ENCODE measurements around the gene EDAR.

The EDAR gene

DNA sequence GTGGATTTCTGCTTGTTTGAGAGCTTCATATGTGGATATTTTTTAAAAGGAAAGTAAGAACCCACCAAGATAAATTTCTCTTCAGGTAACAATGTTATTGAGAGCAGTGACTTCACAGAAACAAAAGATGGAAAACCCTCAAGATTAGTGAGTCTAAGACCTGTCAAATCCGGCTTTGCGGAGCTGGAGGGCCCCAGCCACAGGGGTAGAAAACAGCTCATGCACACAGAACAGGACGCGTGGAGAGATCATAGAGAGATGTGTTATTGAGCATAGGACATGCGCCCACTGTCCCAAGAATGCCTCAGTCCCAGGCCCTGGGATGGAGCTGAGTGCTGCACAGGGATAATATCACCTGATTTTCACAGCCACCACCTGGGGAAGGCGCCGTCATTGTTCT is 21.3 kb downstream of the EDAR start:
- no peak for DNase-seq (ENCODE audit: low spot score)

GRCh38 chr2:108965540-108966289 is 23.3 kb downstream of the EDAR start:
- no peak for DNase-seq (ENCODE audit: low spot score)

- no peak for DNase-seq (ENCODE audit: low spot score)
These were observed 26.0 kb downstream of the EDAR start for GRCh38 chr2:108963057-108963456.

DNA sequence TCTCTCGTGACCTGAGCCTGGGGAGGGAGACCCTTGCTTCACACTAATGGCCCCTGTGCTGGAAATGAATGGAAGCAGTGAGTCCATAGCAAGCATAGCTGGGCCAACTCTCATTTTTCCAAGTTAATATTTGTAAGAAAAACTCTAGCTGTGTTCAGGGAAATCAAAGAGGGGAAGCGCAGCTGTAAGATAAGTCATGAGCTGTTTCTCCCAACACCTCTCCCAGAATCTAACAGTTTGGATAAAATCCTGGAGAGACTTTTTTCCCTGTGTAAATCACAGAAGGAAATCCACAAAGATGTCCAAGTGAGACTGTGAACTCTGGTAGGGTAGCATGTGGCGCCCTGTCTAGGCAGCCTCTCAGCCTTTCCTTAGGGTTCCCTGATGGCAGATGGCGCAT is 27.2 kb downstream of the EDAR start:
- no peak for DNase-seq (ENCODE audit: low spot score)

- DNase-seq (ENCODE audit: low spot score) = no peak
These were observed 29.0 kb downstream of the EDAR start for GRCh38 chr2:108960006-108960405.

DNA sequence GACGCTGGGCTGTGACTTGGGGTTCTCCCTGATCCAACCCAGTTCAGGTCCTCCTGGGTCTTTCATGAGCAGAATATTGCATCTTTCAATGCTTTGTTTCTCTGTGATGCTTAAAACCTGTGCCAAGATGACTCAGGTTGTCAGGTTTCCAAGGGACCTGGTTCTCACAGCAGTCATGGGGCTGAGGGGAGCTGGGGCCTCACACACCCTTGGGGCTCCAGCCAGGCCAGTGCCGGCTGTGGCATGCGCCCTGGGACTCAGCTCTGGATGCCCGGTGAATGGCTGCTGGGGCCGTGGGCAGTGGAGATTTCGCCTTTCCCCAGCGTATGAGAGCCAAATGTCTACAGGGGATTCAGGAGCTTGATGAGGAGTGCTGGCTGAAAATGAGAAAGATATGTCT is 29.6 kb downstream of the EDAR start:
- no peak for DNase-seq (ENCODE audit: low spot score)

- no peak for DNase-seq (ENCODE audit: low spot score)
These were observed 30.2 kb downstream of the EDAR start for GRCh38 chr2:108958632-108959341.

DNA sequence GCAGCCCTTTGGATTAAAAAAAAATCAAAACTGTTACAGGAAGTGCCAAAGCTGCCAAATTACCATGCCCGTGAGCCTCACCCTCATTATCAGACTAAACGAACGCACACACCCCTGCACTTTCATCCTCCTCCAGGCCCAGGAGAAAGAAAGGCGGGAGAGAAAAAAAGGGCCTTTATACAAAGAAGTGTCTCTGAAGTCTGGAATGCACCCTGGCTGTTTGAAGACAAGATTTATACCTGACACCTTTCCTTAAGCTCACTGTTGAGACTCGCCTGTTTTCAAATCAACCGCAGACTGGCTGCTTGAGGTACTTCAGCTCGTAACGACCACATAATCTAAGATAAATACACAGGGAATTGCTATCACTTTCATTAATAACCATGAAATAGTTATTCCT is 31.0 kb downstream of the EDAR start:
- DNase-seq (ENCODE audit: low spot score) = no peak

- DNase-seq (ENCODE audit: low spot score) = no peak
These were observed 32.6 kb downstream of the EDAR start for GRCh38 chr2:108956375-108956774.

DNA sequence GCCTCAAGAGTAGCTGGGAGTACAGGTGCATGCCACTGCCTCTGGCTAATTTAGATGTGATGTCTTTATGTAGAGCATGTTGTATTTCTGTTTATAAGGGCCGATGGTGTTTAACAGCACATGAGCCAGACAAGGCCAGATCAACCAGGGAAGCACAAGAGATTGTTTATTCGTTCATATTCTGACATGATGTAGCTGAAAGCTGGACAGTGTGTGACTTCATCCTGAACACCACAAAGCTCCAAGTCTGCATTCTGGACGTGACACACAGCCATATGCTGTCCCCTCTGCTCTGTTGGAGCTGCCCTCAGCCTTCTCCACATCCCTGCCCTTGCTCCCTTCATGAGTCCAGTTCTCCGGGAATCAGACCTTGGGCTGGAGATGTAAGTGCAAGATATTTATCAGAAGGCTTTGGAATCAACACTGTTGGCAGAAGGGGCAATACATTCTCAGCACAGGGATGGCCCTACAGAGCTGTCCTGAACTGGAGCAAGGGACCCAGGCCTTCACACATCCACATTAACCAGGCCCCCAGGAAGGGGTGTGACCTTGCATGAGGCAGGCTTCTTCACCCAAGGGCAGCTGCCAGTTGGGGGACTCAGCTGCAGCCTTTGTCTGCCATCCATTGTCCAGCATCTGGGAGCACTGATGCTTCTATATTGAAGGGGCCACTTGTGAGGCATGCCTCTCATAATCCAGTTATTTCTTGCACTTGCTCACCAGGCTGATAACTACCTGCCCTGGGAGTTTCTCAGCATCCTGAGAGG is 38.5 kb downstream of the EDAR start:
- no peak for DNase-seq (ENCODE audit: low spot score)

- no peak for DNase-seq (ENCODE audit: low spot score)
These were observed 39.4 kb downstream of the EDAR start for GRCh38 chr2:108949316-108950239.

DNA sequence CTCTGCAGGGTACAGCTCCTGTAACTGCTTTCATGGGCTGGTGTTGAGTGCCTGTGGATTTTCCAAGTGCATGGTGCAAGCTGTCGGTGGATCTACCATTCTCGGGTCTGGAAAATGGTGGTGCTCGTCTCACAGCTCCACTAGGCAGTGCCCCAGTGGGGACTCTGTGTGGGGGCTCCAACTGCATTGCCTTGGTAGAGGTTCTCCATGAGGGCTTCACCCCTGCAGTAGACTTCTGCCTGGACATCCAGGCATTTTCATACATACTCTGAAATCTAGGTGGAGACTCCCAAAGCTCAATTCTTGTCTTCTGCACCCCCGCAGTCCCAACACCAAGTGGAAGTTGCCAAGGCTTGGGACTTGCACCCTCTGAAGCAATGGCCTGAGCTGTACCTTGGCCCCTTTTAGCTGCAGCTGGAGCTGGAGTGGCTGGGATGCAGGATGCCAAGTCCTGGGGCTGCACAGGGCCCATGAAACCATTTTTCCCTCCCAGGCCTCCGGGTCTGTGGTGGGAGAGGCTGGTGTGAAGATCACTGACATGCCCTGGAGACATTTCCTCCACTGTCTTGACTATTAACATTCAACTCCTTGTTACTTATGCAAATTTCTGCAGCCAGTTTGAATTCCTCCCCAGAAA is 41.6 kb downstream of the EDAR start:
- no peak for DNase-seq (ENCODE audit: low spot score)

DNA sequence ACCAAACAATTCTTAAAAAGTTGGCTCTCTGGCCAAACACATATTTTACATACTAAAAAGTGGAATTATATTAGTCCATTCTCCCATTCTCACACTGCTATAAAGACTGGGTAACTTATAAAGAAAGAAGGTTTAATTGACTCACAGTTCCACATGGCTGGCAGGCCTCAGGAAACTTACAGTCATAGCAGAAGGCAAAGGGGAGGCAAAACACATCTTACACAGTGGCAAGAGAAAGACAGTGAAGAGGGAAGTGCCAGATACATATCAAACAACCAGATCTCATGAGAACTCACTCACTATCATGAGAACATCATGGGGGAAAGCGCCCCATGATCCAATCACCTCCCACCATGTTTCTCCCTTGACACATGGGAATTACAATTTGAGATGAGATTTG is 42.6 kb downstream of the EDAR start:
- no peak for DNase-seq (ENCODE audit: low spot score)

GRCh38 chr2:108945969-108946368 is 43.1 kb downstream of the EDAR start:
- no peak for DNase-seq (ENCODE audit: low spot score)

GRCh38 chr2:108944601-108945331 is 44.3 kb downstream of the EDAR start:
- DNase-seq (ENCODE audit: low spot score) = no peak

DNA sequence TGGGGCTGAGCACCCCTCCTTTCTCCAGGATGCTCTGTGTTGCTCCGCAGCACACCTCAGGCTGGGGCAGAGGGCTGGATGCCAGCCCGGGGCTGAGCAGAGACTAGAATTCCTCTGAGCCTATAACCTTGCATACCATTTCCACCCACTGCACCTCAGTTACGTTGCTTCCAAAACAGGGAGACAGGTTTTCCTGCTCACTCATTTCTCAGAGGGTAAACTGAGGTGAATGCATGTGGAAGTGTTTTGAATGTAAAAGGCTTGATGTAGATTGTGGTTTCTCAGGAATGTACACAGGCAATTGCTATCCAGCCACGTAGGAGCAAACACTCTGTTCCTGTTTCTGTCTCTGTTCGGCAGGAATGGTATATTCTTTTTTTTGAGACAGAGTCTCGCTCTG is 45.3 kb downstream of the EDAR start:
- no peak for DNase-seq (ENCODE audit: low spot score)

DNA sequence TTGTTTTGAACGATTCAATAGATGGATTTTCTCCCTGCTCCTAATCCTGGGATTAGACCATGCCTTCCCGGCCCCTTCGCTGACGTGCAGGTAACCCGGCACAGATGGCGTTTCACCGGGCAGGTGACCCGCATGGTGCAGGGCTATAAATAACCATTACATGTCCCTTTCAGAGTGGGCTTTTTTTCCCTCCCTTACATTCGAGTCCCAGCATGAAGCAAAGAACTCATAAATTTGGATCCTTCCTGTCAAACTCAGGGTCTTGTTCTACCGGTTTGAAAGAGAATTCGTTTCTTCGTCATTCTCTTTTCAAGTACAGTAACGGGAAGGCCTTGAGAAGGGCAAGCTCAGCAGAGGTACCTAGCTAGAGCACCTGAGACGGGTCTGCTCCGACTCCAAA is 46.1 kb downstream of the EDAR start:
- no peak for DNase-seq (ENCODE audit: low spot score)

- no peak for DNase-seq (ENCODE audit: low spot score)
These were observed 46.7 kb downstream of the EDAR start for GRCh38 chr2:108942231-108942825.

DNA sequence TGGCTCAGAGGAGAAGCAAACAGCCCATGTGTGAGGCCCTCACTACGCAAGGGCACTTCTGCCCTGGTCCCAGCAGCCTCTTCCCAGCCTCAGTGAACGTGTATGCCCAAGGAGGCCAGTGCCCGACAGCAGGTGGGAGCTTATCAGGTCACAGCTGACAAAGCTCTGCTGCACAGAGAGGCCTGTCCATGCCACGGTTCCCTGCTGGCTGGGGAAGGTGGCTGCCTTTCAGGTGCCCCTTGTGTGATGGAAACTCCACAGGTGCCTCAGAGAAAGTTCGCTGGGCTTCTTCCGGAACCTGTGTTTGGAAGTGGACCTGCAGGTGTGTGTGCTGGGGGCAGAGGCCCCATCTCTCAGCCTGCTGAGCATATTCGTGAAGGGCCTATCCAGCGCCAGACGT is 47.3 kb downstream of the EDAR start:
- no peak for DNase-seq (ENCODE audit: low spot score)

DNA sequence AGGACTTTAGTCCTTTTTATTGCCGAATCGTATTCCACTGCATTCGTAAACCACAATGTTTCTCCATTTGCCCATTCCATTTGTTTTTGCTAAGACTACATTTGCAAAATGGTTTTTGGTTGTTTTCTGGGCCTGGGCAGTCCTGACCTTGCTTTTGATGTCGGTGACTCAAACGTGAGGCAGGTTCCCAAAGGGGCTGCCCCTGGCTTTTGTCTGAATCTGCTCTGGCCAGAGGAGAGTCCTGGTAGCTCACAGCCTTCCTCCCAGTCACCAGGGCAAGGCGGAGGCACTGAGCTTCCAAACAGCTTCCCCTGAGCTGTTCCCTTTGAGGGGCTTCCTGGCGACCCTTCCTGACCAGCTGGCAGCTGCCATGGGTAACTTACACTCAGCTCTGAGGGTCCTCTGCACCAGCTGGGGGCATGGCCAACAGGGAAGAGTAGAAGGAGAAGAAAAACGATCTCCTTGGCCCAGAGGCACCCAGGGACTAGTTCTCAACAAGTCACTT is 47.8 kb downstream of the EDAR start:
- no peak for DNase-seq (ENCODE audit: low spot score)

All from hematopoietic multipotent progenitor cell treated with erythropoietin and hydrocortisone succinate and interleukin-3 and kit ligand, for 15 days (in vitro differentiated cells).